GM23338 (cell line): Measurements from ENCODE around the gene UVRAG.
"Not testable (repeated sequence)": the region's sequence is repeated elsewhere in the genome, so short reads cannot be mapped to it uniquely, and the experiment has no call there.

Experiments
- CREB1 ChIP-seq: fragments of 250-450 bp; sonication (Bioruptor Pico); IDR thresholded peaks from 2 replicates; pipeline ENCODE4 v1.5.0; 2020; ENCODE audit warnings: low read depth, mild to moderate bottlenecking, moderate library complexity
- CTCF ChIP-seq, 2 experiments: fragments of 200-600 bp in 1 of 2; sonication (generic) in 1 of 2; conservative IDR thresholded peaks; 2 replicates each; pipeline versions ENCODE4 v1.5.1 to v1.6.1; 2016 to 2017; ENCODE audit warnings: antibody characterized with exemption in 2 of 2, low read depth in 2 of 2, mild to moderate bottlenecking in 2 of 2, moderate library complexity in 1 of 2
- ETS1 ChIP-seq: IDR thresholded peaks from 2 replicates; pipeline ENCODE4 v1.6.1; 2016; ENCODE audit warnings: antibody characterized with exemption
- EZH2 ChIP-seq: fragments of 200-600 bp; sonication (generic); IDR thresholded peaks from one replicate; pipeline ENCODE4 v1.8.0; 2017; ENCODE audit warnings: antibody characterized with exemption, mild to moderate bottlenecking, low read depth; ENCODE audit not compliant: unreplicated experiment
- EZH2phosphoT487 ChIP-seq: fragments of 200-600 bp; sonication (generic); IDR thresholded peaks from one replicate; pipeline ENCODE4 v1.8.1; 2018; ENCODE audit warnings: antibody characterized with exemption; ENCODE audit not compliant: unreplicated experiment
- JUNB ChIP-seq: IDR thresholded peaks from one replicate; pipeline ENCODE4 v1.6.1; 2016; ENCODE audit warnings: antibody characterized with exemption; ENCODE audit not compliant: unreplicated experiment
- POLR2AphosphoS5 ChIP-seq: IDR thresholded peaks from 2 replicates; pipeline ENCODE4 v1.6.1; 2016; ENCODE audit warnings: antibody characterized with exemption, low read depth
- REST ChIP-seq: IDR thresholded peaks from one replicate; pipeline ENCODE4 v1.6.1; 2018; ENCODE audit warnings: antibody characterized with exemption; ENCODE audit not compliant: unreplicated experiment
- STAT1 ChIP-seq: IDR thresholded peaks from one replicate; pipeline ENCODE4 v1.6.1; 2016; ENCODE audit warnings: antibody characterized with exemption; ENCODE audit not compliant: unreplicated experiment
- ZNF114 ChIP-seq: fragments of 250-450 bp; sonication (Bioruptor Pico); IDR thresholded peaks from 2 replicates; pipeline ENCODE4 v1.5.0; 2020; ENCODE audit warnings: mild to moderate bottlenecking, moderate library complexity
- ZNF331 ChIP-seq: fragments of 250-450 bp; sonication (Bioruptor Pico); IDR thresholded peaks from 2 replicates; pipeline ENCODE4 v1.5.0; 2020; ENCODE audit warnings: low read depth, mild to moderate bottlenecking, moderate library complexity

- TF ChIP-seq EZH2; POLR2AphosphoS5; CTCF (conservative IDR thresholded peaks at IDR 0.05; ENCODE audit: low read depth in 2 of 2); EZH2phosphoT487; JUNB; REST; CREB1 (CRISPR knock-in tag); ETS1; ZNF331; ZNF114 (CRISPR knock-in tag); STAT1: not testable (repeated sequence)
Measured at GRCh38 chr11:75973710-75974109, 158.7 kb downstream of the UVRAG start.
